HL-60 (cell line): ENCODE data around the gene DNAH8.

Experiments
- DNase-seq, 2 experiments: peaks; one replicate each; pipeline ENCODE4 v3.0.0-alpha.2; 2010 to 2020; ENCODE audit warnings: low read depth in 1 of 2, low spot score in 1 of 2
- H3K27ac ChIP-seq: fragments of 250-450 bp; sonication (Bioruptor Pico); replicated peaks from 2 replicates; pipeline ENCODE4 v1.5.1; 2020; ENCODE audit warnings: mild to moderate bottlenecking, moderate library complexity
- H3K27me3 ChIP-seq: fragments of 250-450 bp; sonication (Bioruptor Pico); 2 replicates; pipeline ENCODE4 v1.5.1; 2021; ENCODE audit warnings: mild to moderate bottlenecking, moderate library complexity; ENCODE audit not compliant: insufficient read depth, poor library complexity, severe bottlenecking
- H3K4me3 ChIP-seq: replicated peaks from 2 replicates; pipeline ENCODE4 v1.5.1; 2011; ENCODE audit warnings: mild to moderate bottlenecking, control low read depth, low read length; ENCODE audit not compliant: insufficient read depth
- CTCF ChIP-seq: IDR thresholded peaks from one replicate; pipeline ENCODE4 v1.5.1; 2011; ENCODE audit warnings: low read length, control low read depth, inconsistent platforms; ENCODE audit not compliant: insufficient read depth
- GABPA ChIP-seq: IDR thresholded peaks from 2 replicates; pipeline ENCODE4 v1.6.1; 2012; ENCODE audit warnings: low read depth
- POLR2AphosphoS5 ChIP-seq: IDR thresholded peaks from 2 replicates; pipeline ENCODE4 v1.6.1; 2012; ENCODE audit warnings: low read depth
- REST ChIP-seq: IDR thresholded peaks from 2 replicates; pipeline ENCODE4 v1.6.1; 2012; ENCODE audit warnings: low read depth; ENCODE audit not compliant: insufficient replicate concordance
- SPI1 ChIP-seq: IDR thresholded peaks from 2 replicates; pipeline ENCODE4 v1.6.1; 2012; ENCODE audit warnings: low read depth, mild to moderate bottlenecking, borderline replicate concordance

Gene DNAH8

GRCh38 chr6:38720295-38720694 lies 5.2 kb downstream of the DNAH8 start:
- Histone ChIP-seq H3K4me3 (no peak overlapping the region), H3K27ac (no peak overlapping the region), H3K27me3 (peaks cover 3% of the 10 kb centered on the region)
- TF ChIP-seq GABPA (no peak), CTCF (no peak), SPI1 (no peak), REST (no peak), POLR2AphosphoS5 (no peak)
- DNase-seq, result no peak

DNA sequence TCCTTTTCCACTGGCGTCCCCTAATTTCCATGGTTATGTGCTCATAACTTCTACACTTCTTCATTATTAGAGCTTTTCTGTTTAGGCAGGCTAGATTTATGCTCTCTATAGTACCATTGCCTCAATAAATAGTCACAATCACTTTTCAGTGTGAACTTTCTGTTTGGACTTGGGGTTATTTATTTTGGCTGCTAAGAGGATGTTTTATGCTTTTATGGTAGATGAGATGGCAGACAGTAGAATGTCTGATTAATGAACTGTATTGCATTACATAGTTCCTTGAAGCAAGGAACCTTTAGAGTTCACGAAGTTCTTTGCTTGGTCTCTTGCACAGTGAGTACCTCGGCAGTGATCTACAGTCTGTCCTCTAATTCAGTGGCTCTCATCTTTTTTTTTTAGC lies 6.9 kb downstream of the DNAH8 start:
- H3K4me3 ChIP-seq, result no peak overlapping the region
- no peak overlapping the region for H3K27ac ChIP-seq
- no peaks in the 10 kb centered on the region for H3K27me3 ChIP-seq
- TF ChIP-seq GABPA (no peak), REST (no peak), POLR2AphosphoS5 (no peak), SPI1 (no peak), CTCF (no peak)
- no peak for DNase-seq

DNA sequence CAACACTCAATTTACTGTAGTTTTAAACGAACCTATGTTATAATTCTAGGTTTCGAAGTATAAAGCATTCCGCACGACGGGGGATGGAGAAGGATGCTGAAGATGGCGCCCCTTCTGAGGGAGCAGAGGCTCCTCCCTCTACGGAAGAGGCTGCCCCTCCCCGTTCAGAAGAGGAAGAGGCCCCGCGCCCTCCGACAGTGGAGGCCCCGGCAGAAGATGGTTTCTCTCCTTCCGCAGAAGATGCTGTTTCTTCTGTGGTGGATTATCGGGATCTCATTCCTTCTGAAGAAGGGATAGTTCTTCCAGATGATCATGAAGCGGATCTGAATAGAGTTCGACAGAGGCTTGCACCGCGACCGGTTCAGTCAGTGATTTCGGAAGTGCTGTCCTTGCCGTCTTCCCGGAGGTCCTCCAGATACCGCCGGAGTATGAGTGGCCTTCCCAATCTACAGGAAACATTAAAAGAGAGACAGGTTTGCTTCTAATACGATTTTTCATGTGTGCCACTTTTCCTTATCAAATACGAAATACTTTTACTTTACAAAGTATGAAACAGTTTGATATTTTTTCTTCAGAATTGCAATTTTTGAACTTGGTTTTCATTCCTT lies 7.7 kb downstream of the DNAH8 start:
- no peaks in the 10 kb centered on the region for H3K27me3 ChIP-seq
- TF ChIP-seq POLR2AphosphoS5 (no peak), REST (no peak), GABPA (no peak), CTCF (no peak), SPI1 (no peak)
- H3K4me3 ChIP-seq, result no peak overlapping the region
- DNase-seq, result no peak
- no peak overlapping the region for H3K27ac ChIP-seq
